Body of pancreas (tissue), 4 donors: ENCODE results near the gene ROCK2. TPM values are rescaled to one million over a fixed set of nuclear protein-coding genes. Genes with fewer than 3 reads are reported as not detected.

Experiments
- ATAC-seq: fragments of 150-250 bp; one replicate; pipeline ENCODE4 v1.9.1; 2016
- DNase-seq, 4 donors: peaks; one replicate each; pipeline ENCODE4 v3.0.0-alpha.2; 2019
- H3K27ac ChIP-seq, 4 donors: fragments of 200-600 bp; sonication (generic); 1 replicate in 3 of 4; 2 replicates in 1 of 4; pipeline versions ENCODE4 v1.5.1 to v1.6.1; 2016 to 2019; ENCODE audit warnings: mild to moderate bottlenecking in 1 of 4, mixed read lengths in 1 of 4, moderate library complexity in 1 of 4
- H3K27me3 ChIP-seq, 2 donors: fragments of 200-600 bp; sonication (generic); one replicate each; pipeline ENCODE4 v1.6.0; 2016; ENCODE audit warnings: mild to moderate bottlenecking in 1 of 2
- H3K36me3 ChIP-seq, 2 donors: fragments of 200-600 bp; sonication (generic); replicated peaks in 1 of 2; 2 replicates each; pipeline ENCODE4 v1.5.1; 2016; ENCODE audit warnings: low read depth in 2 of 2; ENCODE audit not compliant: insufficient read depth in 1 of 2
- H3K4me1 ChIP-seq: fragments of 200-600 bp; sonication (generic); one replicate; pipeline ENCODE4 v1.6.0; 2016
- H3K4me3 ChIP-seq, 2 donors: fragments of 200-600 bp; sonication (generic); 1 replicate in 1 of 2; 2 replicates in 1 of 2; pipeline ENCODE4 v1.5.1; 2016 to 2019
- H3K9me3 ChIP-seq, 3 donors: fragments of 200-600 bp; sonication (generic); 1 replicate in 2 of 3; 2 replicates in 1 of 3; pipeline ENCODE4 v1.5.1; 2016
- POLR2A ChIP-seq, 3 donors: fragments of 450-650 bp; IDR thresholded peaks; one replicate each; pipeline ENCODE4 v1.6.1; 2016; ENCODE audit warnings: antibody characterized with exemption in 3 of 3, mild to moderate bottlenecking in 2 of 3
- WGBS, 2 donors: methylation state at CpG; one replicate each; pipeline ENCODE4 v1.1.5; 2017; 5-methylcytosine and 5-hydroxymethylcytosine counted together
- intact Hi-C: fragments of 100-400 bp; cut with DNase I; formaldehyde crosslinking; loops from one replicate; pipeline ENCODE4 v1.15.1; 2023
- total RNA-seq, 2 donors: library from RNA; depleted of rRNA; stranded (reverse); fragments of >200 nt; gene quantifications; one replicate each; pipeline ENCODE4 v1.1.0, GENCODE V29; 2016
- TF ChIP-seq, protein P1 (sequence below), 7 experiments: fragments of 450-650 bp in 4 of 7; fragments of 200-600 bp in 3 of 7; sonication (generic) in 3 of 7; IDR thresholded peaks; one replicate each; pipeline ENCODE4 v1.5.1; 2016 to 2019; ENCODE audit warnings: antibody characterized with exemption in 7 of 7

Gene ROCK2
- total RNA-seq, 2 donors from 2014 or later, result 24.4 to 32.3 TPM

DNA sequence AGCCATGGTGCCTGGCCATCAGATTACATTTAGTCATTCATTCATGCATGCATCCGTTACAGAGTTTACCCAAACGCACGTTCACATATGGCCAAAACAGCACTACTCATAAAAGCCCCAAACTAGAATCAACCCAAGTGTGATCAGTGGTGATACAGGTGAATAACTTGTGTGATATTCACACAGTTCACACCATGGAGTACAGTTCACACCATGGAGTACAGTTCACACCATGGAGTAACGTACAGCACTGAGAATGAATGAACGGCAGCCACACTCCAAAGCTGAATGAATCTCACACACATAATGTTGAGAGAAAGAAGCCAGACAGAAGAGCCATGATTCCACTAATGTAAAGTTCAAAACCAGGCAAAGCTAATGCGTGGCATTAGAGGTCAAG is 201.4 kb downstream of the ROCK2 start:
- DNase-seq, result no peak
- TF ChIP-seq, protein P1, sequence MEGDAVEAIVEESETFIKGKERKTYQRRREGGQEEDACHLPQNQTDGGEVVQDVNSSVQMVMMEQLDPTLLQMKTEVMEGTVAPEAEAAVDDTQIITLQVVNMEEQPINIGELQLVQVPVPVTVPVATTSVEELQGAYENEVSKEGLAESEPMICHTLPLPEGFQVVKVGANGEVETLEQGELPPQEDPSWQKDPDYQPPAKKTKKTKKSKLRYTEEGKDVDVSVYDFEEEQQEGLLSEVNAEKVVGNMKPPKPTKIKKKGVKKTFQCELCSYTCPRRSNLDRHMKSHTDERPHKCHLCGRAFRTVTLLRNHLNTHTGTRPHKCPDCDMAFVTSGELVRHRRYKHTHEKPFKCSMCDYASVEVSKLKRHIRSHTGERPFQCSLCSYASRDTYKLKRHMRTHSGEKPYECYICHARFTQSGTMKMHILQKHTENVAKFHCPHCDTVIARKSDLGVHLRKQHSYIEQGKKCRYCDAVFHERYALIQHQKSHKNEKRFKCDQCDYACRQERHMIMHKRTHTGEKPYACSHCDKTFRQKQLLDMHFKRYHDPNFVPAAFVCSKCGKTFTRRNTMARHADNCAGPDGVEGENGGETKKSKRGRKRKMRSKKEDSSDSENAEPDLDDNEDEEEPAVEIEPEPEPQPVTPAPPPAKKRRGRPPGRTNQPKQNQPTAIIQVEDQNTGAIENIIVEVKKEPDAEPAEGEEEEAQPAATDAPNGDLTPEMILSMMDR (IDR thresholded peaks at IDR 0.05), result no peak
- no peak for TF ChIP-seq POLR2A (IDR thresholded peaks at IDR 0.05)
- ATAC-seq, result no peak
- no peaks in the 10 kb centered on the region for H3K4me1 ChIP-seq
- 78 to 80% methylated on average over 6 of the region's 6 CpGs for WGBS, 2 donors
- intact Hi-C loops, result no loop called here
- H3K27ac ChIP-seq, result no peak overlapping the region
- no peaks in the 10 kb centered on the region for H3K27me3 ChIP-seq
- no peak overlapping the region for H3K4me3 ChIP-seq
- no peaks in the 10 kb centered on the region for H3K9me3 ChIP-seq
- no peaks in the 10 kb centered on the region for H3K36me3 ChIP-seq

DNA sequence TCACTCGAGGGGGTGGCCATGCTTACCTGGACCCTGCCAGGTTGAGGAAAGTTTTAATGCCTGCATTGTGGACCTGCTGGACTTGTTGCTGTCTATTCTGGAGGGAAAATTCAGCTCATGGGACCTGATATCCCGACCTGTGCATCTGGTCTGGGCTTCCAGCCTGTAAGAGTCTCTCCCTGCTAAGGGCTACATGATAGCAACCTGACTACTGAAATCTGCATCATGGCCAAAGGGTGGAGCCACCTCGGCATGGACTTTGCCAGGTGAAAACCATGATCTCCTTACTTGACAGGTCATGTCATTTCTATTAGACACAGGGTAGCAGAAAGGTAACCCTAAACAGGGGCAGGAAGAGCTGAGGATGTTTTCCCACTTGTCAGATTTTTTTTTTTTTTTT is 202.1 kb downstream of the ROCK2 start:
- Histone ChIP-seq H3K9me3 (no peaks in the 10 kb centered on the region), H3K4me1 (no peaks in the 10 kb centered on the region), H3K27ac (no peak overlapping the region), H3K36me3 (no peaks in the 10 kb centered on the region), H3K4me3 (no peak overlapping the region), H3K27me3 (no peaks in the 10 kb centered on the region)
- WGBS, 2 donors, result 70 to 71% methylated on average over 3 of the region's 3 CpGs
- intact Hi-C loops, result no loop called here
- ATAC-seq, result no peak
- no peak for TF ChIP-seq POLR2A (IDR thresholded peaks at IDR 0.05)
- TF ChIP-seq, protein P1 (IDR thresholded peaks at IDR 0.05), result no peak
- DNase-seq, result no peak

DNA sequence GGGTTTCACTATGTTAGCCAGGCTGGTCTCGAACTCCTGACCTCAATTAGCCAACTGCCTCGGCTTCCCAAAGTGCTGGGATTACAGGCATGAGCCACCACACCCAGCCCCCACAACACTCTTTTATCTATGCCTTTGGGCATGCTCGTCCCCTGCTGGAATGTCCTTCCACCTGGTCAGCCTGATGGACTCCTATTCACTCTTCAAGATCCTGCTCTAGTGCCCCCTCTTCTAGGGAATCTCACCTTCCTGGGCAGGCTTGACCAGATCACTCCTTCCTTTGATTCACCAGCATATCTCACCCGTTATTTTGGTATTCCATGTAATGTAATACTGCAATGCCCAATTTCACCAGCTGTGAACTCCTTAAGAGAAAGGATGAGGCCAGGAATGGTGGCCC is 203.1 kb downstream of the ROCK2 start:
- no peaks in the 10 kb centered on the region for H3K36me3 ChIP-seq
- intact Hi-C loops, result no loop called here
- no peak overlapping the region for H3K4me3 ChIP-seq
- no peaks in the 10 kb centered on the region for H3K9me3 ChIP-seq
- DNase-seq, result no peak
- no peak for TF ChIP-seq POLR2A (IDR thresholded peaks at IDR 0.05)
- TF ChIP-seq, protein P1 (IDR thresholded peaks at IDR 0.05), result no peak
- no peaks in the 10 kb centered on the region for H3K27me3 ChIP-seq
- H3K4me1 ChIP-seq, result no peaks in the 10 kb centered on the region
- WGBS, 2 donors, result 75 to 78% methylated on average over 4 of the region's 4 CpGs
- H3K27ac ChIP-seq, result no peak overlapping the region
- ATAC-seq, result no peak

GRCh38 chr2:11140492-11140891 is 203.9 kb downstream of the ROCK2 start:
- Histone ChIP-seq H3K36me3 (no peaks in the 10 kb centered on the region), H3K27ac (no peak overlapping the region), H3K27me3 (no peaks in the 10 kb centered on the region), H3K4me3 (no peak overlapping the region), H3K9me3 (no peaks in the 10 kb centered on the region), H3K4me1 (no peaks in the 10 kb centered on the region)
- TF ChIP-seq, protein P1 (IDR thresholded peaks at IDR 0.05), result no peak
- TF ChIP-seq POLR2A (IDR thresholded peaks at IDR 0.05), result no peak
- no peak for ATAC-seq
- intact Hi-C loops, result no loop called here
- no peak for DNase-seq
- WGBS, 2 donors, result 83 to 86% methylated on average over 4 of the region's 4 CpGs

DNA sequence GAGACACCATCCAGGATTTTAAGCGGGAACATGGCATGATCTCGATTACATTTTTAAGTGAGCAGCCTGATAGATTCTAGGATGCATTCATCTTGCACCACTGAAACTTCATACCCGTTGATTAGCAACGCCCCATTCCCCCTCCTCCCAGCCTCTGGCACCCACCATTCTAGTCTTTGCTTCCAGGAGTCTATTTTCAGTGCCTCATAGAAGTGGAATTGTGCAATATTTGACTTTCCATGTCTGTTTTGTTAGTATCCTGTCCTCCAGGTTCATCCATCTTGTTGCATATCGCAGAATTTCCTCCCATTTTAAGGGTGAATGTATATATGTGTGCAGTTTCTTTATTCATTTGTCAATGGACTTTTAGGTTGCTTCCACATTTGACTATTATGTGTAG is 210.1 kb downstream of the ROCK2 start:
- Histone ChIP-seq H3K27ac (no peak overlapping the region), H3K4me1 (peaks cover 27% of the 10 kb centered on the region), H3K36me3 (no peaks in the 10 kb centered on the region), H3K4me3 (no peak overlapping the region), H3K9me3 (no peaks in the 10 kb centered on the region), H3K27me3 (no peaks in the 10 kb centered on the region)
- TF ChIP-seq POLR2A (IDR thresholded peaks at IDR 0.05), result no peak
- TF ChIP-seq, protein P1 (IDR thresholded peaks at IDR 0.05), result no peak
- ATAC-seq (no peak), DNase-seq (no peak)
- WGBS, 2 donors, result 80 to 86% methylated on average over 5 of the region's 5 CpGs
- intact Hi-C loops, result no loop called here
